Epithelial cell of prostate (primary cell): ENCODE measurements around the gene FHAD1.
"Not testable (repeated sequence)": the region's sequence is repeated elsewhere in the genome, so short reads cannot be mapped to it uniquely, and the experiment has no call there.

Experiments used
- DNase-seq: peaks from one replicate; pipeline ENCODE4 v3.0.0-alpha.2; 2011; ENCODE audit warnings: low read depth, low spot score
- H3K27ac ChIP-seq: fragments of 450-650 bp; 2 replicates; pipeline ENCODE4 v1.5.1; 2017; ENCODE audit warnings: mild to moderate bottlenecking

FHAD1 gene

DNA sequence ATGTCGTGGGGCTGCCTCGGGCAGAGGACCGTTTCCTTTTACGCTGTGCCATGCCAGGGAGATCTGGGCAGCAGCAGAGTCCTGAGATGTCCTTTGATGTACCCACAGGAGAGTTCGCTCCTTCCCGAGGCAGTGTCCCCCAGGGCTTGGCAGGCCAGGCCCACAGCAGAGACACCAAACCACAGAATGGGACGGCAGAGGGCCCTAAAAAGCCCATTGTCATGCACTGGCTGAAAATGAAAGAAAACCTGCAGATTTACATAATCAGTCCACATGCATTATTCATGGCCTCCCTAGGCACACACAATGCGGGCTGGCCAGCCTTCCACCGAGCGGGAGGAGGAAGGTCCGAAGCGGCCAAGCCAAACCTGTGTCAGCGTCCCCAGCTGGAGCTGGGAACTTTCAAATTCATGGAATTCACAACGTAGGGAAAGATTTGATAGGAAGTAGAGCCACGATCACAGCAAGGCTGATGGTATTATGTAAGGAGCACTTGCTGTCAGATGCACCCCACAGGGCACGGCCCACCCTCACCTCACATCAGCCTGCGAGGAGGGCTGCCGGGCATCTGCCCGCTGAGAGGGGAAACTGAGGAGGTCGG is 137.4 kb downstream of the FHAD1 start:
- no peak overlapping the region for H3K27ac ChIP-seq
- DNase-seq: no peak

DNA sequence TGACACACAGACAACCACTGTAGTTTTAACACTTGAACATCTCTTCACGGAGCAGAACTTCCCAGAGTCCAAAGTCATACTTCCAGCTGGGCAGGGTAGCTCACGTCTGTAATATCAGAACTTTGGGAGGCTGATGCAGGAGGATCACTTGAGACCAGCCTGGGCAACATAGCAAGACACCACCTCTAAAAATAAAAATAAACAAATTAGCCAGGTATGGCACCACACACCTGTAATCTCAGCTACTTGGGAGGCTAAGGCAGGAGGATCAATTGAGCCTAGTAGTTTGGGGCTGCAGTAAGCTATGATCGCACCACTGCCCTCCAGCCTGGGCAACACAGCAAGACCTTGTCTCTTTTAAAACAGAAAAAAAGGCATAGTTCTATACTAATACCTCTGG is 138.4 kb downstream of the FHAD1 start:
- H3K27ac ChIP-seq: no peak overlapping the region
- no peak for DNase-seq

DNA sequence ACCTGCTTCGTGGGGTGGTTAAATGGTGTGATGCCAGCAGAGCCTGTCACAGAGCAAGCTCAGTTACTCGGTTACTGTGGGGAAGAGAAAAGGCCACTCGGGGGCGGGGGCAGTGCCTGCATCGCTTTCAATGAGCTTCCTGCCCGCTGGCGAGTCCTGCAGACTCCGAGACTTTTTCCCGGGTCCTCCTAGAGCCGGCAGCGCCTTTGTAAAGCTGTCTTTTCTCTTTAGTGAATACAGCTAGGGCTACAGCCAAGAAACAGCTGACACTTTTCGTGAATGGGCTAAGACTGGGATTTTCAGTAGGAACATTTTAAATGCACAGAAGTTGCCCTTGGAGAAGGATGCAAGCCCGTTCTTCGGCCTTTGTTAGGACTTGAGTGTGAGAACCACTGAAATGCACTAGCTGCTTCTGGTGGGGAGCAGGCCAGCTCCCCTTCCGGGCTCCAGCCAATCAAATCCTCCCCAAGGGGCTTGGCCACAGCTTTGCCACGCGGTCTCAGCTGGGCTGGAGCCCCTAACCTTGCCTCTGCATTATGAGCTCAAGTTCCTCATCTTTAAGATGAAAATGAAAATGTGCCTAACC is 139.2 kb downstream of the FHAD1 start:
- DNase-seq: no peak

DNA sequence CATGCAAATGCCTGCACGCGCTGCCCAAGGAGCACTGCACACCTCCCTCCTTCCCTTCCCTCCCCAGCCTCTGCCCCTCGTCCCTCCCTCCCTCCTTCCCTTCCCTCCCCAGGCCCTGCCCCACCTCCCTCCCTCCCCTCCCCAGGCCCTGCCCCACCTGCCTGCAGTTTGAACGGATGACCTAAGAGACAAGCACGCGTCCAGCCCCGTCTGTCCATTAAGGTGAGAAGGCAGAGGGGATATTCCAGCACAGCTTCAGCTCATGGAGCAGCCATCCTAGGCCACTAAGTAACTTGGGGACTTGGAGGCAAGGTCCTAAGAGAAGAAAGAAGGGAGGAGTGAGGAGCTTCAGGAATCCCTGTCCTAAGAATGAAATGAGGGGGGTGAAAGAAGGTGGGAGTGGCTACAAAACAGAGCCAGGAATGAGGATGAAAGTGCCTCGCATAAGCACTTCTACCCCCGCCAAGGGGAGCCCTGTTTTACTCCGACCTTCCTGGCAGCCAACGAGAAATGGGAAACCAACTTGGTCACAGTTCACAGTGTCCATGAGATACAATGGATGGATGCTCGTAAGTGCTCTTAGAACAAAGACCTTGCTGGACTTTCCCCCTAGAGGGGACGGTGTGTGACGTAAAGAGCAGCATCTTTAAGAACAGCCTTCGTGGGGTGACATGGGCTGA is 141.3 kb downstream of the FHAD1 start:
- no peak for DNase-seq
- no peak overlapping the region for H3K27ac ChIP-seq

More for the DNA sequence above, 139.2 kb downstream of the FHAD1 start:
- H3K27ac ChIP-seq: no peak overlapping the region

DNA sequence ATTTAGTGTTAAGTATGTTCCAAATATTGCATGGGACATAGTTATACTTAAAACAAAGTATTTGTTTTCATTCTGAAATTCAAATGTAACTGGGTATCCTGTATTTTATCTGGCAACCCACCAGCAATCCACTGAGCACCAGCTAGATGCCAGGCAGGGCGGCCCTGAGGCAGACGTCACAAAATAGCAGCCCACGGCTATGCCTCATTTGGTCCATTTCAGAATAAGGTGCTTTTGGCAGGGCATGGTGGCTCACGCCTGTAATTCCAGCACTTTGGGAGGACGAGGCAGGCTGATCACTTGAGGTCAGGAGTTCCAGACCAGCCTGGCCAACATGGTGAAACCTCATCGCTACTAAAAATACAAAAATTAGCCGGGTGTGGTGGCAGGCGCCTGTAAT is 142.8 kb downstream of the FHAD1 start:
- not testable (repeated sequence) for H3K27ac ChIP-seq, DNase-seq

DNA sequence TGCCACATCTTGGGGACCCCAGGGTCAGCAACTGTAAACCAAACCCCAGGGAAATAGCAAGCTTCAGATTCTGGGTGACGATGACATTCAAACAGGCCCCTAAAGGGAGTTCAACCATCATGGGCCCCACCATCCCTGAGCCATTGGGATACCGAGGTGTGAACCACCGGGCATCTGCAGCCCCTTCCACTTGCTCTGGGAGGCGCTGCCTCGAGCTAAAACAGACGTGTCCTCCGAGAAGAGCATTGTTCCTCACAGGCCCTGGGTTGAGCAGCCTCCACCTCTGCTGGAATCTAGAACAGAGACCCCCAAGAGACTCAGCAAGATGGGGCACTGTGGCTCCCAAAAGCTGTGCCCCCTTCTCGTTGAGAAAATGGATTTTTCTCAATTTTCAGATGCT is 143.6 kb downstream of the FHAD1 start:
- no peak overlapping the region for H3K27ac ChIP-seq
- no peak for DNase-seq

DNA sequence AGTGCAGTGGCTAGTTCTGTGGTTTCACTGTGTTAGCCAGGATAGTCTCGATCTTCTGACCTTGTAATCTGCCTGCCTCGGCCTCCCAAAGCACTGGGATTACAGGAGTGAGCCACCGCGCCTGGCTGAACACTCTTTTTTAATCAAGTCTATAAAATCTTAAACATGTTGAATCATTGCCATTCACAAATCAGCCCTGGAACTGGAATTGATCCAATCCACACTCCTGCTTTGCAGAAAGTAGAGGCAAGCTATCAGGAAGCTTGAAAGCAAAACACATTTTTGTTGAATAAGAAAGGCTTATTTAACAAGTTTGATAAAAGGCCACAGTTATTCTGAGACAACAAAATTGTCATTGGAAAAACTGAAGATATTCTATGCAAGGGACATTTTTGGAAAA is 144.3 kb downstream of the FHAD1 start:
- DNase-seq: no peak
- no peak overlapping the region for H3K27ac ChIP-seq

DNA sequence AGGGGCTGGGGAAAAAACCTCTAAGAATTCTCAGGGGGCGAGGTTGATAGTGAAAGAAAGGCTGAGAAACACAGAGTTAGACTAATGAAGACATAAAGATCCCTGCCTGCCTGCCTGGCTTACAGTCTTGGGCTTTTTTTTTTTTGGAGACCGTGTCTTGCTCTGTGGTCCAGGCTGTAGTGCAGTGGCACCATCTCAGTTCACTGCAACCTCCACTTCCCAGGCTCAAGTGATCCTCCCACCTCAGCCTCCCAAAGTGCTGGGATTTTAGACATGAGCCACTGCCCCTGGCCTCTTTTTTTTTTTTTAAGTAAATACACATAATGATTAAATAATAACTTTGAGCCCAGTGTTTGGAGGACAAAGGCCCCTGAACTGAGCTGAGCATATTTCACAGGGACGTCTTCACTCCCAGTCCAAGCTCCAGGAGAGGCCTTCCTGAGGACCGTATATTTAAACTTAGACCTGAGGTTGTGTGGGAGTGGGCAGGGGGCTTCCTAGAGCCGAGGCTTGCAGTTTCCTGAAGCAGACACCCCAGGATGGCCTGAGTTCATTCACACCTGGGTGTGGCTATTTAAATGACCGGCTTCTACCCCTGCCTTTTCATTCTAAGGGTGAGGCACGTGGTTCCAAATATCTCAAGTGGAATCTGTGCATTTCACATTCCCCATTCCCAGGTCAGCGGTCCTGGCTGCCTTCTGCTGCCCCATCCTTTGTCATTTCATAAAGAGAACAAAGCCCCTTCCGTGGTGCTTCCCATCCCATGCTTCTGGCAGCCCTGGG is 146.6 kb downstream of the FHAD1 start:
- DNase-seq: no peak
- no peak overlapping the region for H3K27ac ChIP-seq

DNA sequence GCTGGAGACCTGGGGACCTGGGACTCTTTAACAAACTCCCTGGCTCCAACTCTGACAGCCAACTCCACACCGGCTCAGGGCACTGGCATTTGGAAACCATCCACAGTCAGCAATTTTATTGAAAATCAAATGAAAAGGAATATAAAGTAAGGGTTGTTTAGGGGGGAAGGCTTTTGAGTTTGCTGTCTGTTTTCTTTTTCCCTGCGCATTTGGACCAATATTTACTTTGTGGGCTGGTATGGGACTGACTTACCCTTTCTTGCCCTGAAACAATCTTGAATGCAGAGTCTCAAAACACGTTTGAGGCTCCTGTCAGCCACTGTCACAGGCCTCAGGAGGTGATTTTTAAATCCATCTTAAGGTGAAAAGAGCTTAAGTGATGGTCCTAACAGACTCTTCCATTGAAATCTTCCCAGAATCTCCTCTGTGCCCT is 147.3 kb downstream of the FHAD1 start:
- H3K27ac ChIP-seq: no peak overlapping the region
- DNase-seq: no peak

DNA sequence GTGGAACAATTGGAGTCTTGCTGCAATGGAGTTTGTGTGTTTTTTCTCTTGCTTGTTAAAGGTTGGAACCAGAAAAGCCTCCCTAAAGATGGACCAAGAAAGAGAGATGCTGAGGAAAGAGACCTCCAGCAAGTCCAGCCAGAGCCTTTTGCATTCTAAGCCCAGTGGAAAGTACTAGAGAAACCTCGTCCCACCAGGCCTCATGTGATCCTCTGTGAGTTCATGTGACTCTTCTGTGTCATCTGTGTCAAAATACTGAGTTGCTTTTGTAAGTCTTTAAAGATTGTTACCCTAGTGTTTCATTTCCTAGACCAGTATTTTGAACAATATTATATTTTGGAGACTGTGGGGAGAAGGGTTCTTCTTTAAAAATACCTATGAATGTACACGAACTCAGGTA is 150.2 kb downstream of the FHAD1 start:
- DNase-seq: no peak

DNA sequence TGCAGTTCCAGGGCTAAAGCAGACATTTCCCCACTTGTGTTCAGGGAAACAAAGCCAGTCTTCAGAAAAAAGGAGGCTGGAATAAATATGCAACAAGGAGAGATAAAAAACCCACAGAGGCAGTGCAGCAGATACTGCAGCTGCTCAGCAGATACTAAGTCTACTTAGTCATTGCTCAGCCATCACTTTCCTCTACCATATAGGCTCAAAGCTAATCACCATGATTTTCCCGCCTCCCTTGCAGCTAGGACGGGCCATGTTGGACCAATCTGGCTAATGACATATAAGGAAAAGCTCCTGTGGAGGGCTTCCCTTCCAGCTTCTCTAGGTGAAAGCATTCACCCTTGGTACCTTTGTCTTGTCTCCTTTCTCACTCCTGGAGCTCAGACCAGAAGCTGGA is 152.7 kb downstream of the FHAD1 start:
- no peak for DNase-seq
- H3K27ac ChIP-seq: peak overlapping the region; percentile 62

More for the DNA sequence above, 150.2 kb downstream of the FHAD1 start:
- no peak overlapping the region for H3K27ac ChIP-seq

DNA sequence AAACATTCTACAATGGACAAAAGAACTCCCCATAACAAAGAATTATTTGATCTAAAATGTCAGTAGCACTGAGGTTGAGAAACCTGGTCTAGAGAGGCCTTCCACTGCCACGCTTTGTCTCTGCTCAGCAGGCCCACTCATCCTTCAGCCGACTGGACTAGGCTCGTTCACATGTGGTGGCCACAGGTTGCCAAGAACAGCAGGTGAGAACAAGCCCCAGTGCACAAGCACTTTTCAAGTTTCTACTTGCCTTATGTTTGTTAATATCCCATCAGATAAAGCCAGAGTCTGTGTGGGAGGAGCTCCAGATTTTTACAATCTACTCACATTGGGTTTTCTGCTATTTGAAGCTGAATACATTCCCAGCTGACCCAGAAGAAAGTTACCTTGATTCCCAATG is 153.6 kb downstream of the FHAD1 start:
- DNase-seq: peak; percentile 89
- peak overlapping the region; percentile 62 for H3K27ac ChIP-seq

DNA sequence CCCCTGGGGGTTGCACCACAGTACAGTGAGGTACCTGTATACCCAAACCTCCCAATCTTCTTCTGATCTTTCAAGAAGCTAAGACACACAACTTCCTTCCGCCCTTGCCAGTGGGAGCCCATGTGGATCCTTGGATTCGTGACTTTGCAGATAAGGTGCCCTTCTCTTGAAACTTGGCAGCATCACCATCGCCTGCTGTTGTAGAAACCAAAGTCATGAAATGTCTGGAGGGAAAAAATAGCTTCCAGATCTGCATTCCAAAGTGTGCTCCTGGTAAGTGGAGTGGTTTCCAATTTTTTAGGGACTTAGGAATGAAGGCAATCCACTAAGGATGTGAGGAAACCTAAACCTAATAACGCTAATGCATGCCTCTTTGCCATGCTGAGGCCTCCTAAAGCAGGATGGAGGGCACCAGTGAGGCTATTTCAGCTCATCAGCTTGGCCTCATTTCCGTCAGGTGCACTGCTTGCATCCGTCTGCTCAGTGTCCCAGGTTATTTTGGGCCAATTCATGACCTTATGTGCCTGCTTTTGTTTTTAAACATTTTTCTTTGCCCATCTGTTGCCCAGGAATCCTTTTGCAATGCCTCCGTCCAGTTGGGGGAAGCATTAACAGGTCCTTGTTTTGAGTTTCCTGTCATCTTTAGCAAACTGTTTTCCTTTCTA is 154.5 kb downstream of the FHAD1 start:
- H3K27ac ChIP-seq: no peak overlapping the region

DNA sequence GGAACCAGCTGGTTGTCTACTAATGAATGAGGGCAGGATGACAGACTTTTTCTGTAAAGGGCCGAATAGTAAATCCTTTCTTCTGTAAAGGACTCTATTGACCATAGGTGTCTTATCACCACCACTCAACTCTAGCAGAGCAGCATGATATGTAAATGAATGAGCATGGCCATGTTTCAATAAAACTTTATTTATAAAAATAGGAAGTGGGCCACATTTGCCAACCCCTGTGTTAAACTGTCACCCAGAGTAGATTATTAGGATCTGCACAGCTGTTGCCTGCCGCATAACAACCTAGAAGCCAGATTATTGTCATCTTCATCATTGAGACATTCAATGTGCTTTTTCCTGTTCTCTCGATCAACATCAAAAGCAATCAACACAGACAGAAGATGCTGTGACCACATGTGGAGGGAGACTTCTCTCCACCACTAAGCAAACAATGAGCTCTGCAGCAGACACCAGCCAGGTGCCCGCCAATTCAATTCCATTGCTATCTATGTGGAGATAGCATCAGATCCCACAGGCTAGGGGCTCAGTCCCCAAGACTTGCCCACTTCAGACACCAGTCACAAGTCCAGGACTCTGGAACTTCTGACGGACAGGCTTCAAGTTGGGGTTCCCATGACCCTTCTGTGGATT is 155.9 kb downstream of the FHAD1 start:
- no peak for DNase-seq
- H3K27ac ChIP-seq: no peak overlapping the region

More for the DNA sequence above, 154.5 kb downstream of the FHAD1 start:
- DNase-seq: no peak

DNA sequence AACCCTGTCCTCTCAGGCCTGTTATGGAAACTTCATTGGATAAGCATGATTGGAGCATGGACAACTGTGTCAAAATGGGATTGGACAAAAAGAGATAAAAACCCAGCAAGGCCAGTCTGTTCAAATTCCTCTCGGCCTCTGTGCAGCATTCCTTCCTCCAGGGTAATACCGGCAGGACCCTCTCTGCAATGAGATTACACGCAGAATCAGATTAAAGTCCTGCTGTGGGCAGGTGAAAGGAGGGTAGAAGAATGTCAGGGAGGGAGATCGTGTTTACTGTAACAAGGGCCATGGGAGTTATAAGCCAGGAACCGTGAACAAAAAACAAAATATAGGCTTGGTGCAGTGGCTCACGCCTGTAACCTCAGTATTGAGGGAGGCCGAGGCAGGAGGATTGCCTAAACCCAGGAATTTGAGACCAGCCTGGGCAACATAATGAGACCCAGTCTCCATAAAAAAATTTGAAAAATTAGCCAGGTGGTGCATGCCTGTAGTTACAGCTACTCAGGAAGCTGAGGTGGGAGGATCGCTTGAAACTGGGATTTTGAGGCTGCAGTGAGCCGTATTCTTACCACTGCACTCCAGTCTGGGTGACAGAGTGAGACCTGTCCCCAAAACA is 157.0 kb downstream of the FHAD1 start:
- no peak for DNase-seq
- H3K27ac ChIP-seq: no peak overlapping the region

DNA sequence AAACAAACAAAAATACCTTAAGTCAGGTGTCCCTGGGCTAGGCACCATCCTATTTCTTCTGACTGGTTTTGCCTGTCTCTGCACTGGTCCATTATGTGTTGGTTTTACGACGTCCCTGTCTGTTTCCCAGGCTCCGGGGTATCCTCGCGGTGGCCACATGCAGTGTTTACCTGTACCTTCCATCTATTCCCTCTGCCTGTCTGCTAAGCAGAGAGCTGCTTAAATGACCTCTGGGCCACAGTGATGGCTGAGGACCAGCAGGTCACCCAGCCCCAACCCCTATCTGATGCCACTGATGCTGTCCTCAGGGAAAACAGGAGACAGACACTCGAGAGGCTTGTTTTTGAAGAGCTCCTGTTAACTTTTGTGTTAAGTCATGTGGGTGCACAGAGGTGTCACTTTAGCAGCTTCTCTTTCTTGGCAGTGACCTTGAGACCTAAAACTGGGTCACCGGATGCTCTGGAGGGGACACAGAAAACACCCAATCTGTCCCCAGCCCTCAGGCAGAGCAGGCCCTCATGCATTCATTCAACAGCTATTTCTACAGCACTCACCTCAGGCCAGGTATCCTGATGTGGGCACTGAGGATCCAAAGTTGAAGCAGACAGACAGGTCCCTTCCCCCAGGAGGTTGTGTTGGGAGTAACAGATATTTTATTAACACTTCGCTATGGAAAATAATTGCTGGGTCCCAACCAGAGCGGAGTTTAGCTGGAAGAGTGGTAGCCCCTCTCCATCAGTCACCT is 158.3 kb downstream of the FHAD1 start:
- no peak overlapping the region for H3K27ac ChIP-seq

DNA sequence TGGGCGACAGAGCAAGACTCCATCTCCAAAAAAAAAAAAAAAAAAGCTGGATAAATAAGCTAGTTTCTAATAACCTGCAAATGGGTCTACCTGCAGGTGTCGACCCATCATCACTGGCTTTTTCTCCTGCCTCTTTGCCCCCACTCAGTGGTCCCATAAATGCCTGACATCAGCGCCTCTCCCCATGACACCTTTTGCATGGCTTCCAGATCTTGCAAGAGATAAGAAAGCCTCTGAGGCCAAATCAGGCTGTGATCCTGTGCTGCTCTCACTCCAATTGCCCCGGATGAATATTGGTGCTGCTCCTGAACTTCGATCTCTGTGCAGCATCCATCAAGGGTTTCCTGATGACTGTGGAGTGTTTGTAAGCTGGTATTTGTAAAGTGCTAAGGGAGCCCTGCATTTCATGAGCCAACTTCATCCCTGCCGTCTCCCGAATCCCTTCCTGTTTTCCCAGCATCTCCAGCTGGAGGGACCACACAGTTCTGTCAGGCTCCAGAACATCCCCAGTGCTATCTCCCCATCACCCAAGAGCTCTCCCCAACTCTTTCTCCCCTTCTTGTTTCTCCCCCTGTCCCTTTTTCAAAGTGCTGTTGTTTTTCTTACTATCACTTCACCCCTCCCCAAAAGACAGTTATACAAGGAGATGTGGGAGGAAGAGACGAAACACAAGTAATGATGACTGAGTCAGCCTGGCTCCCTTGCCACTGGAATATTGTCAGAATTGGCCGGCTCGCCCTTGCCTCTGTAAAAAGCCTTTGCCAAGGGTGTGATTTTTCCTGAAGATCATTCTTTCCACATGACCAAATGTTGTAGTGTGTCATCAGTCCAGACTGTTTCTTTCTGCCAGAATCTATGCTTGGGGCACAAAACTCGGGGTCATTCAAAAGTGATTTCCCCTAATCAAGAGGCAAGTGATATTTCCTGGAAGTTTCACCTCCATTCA is 159.9 kb downstream of the FHAD1 start:
- DNase-seq: no peak
- peak overlapping the region; percentile 30 for H3K27ac ChIP-seq

More for the DNA sequence above, 158.3 kb downstream of the FHAD1 start:
- no peak for DNase-seq

DNA sequence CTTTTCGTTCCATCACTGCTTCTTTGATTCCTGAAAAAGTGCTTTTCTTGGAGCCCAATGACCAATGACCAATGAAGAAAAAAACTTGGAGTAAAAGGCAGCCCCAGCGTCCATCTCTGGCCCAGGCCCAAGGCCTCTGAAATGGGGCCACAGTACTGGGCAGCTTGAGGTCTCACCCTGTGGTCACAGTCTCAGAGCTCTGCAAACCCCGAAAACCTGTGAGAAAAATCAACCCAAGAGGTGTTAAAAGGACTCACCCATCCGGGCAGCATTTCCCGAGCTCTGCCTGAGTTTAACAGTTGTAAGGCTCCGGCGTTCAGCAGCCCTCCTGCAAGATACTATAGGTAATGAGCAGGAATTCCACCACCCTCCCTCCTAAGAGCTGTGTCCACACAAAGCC is 160.6 kb downstream of the FHAD1 start:
- DNase-seq: no peak
- peak overlapping the region; percentile 30 for H3K27ac ChIP-seq
